Measurements from ENCODE around the gene ARL1. TPM values are rescaled to one million over a fixed set of nuclear protein-coding genes. Genes with fewer than 3 reads are reported as not detected.

Gene ARL1
- polyA plus RNA-seq, 1 donor from 2014 or later, result 30.2 TPM

DNA sequence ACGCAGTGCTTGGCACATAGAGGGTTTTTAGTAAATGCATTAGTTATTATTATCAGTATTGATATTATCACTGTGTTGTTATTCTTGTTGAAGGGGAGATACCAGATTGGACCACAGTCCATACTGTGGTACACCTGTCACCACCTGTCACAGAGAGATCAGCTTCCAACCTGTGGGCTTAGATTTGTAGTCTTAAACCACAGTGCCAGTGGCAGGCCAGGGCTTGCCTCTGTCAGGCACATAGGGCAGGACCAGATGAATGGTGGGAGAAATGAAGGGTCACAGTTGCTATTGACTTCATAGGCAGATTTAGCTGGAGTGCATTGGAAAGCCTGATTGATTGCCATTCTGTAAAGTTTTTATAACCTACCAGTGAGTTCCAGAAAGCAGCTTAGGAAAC lies 35.1 kb downstream of the ARL1 start:
- H3K27ac Mint-ChIP-seq, result peak overlapping the region in 1 of 3 donors; percentile 64
- H3K36me3 Mint-ChIP-seq, result peaks cover 10% of the 10 kb centered on the region
- H3K9me3 Mint-ChIP-seq, result no peaks in the 10 kb centered on the region
- H3K4me3 Mint-ChIP-seq, result no peak overlapping the region
- H3K4me1 Mint-ChIP-seq, result peaks cover 0 to 1% (median 0%) of the 10 kb centered on the region in 3 donors
- H3K27me3 Mint-ChIP-seq, result no peaks in the 10 kb centered on the region

DNA sequence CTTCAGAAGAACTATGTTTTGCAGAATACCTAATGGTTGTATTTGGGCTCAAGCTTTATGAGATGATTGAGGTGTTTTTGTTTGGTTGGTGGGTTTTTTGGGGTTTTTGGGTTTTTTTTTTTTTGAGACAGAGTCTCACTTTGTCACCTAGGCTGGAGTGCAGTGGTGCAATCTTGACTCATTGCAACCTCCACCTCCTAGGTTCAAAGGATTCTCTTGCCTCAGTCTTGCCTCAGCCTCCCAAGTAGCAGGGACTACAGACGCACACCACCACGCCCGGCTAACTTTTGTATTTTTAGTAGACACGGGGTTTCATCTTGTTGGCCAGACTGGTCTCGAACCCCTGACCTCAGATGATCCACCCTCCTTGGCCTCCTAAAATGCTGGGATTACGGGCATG lies 39.6 kb downstream of the ARL1 start:
- H3K4me3 Mint-ChIP-seq, result peak overlapping the region in 1 of 4 donors; percentile 33
- H3K27me3 Mint-ChIP-seq, result no peaks in the 10 kb centered on the region
- H3K9me3 Mint-ChIP-seq, result no peaks in the 10 kb centered on the region
- peaks cover 0 to 1% (median 0%) of the 10 kb centered on the region in 3 donors for H3K4me1 Mint-ChIP-seq
- H3K36me3 Mint-ChIP-seq, result peaks cover 12% of the 10 kb centered on the region
- no peak overlapping the region for H3K27ac Mint-ChIP-seq

DNA sequence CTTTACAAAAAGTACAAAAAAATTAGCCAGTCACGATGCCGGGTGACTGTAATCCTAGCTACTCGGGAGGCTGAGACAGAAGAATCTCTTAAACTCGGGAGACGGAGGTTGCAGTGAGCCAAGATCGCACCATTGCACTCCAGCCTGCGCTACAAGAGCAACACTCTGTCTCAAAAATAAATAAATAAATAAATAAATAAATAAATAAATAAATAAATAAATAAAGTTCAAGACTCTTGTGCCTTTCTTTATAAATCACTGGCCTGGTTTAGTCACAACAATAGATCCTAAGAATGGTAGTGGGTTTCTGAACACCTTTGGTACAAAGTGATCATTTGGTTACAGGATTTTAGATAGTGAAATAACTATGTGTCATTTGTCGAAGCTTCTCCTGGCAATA lies 46.1 kb downstream of the ARL1 start:
- H3K27me3 Mint-ChIP-seq, result no peaks in the 10 kb centered on the region
- no peak overlapping the region for H3K4me3 Mint-ChIP-seq
- no peak overlapping the region for H3K27ac Mint-ChIP-seq
- H3K4me1 Mint-ChIP-seq, result no peaks in the 10 kb centered on the region
- no peaks in the 10 kb centered on the region for H3K9me3 Mint-ChIP-seq
- H3K36me3 Mint-ChIP-seq, result peaks cover 7% of the 10 kb centered on the region

GRCh38 chr12:101356794-101357193 lies 50.8 kb downstream of the ARL1 start:
- H3K27ac Mint-ChIP-seq, result no peak overlapping the region
- H3K4me1 Mint-ChIP-seq, result no peaks in the 10 kb centered on the region
- H3K36me3 Mint-ChIP-seq, result peaks cover 21% of the 10 kb centered on the region
- H3K4me3 Mint-ChIP-seq, result no peak overlapping the region
- no peaks in the 10 kb centered on the region for H3K27me3 Mint-ChIP-seq
- no peaks in the 10 kb centered on the region for H3K9me3 Mint-ChIP-seq

DNA sequence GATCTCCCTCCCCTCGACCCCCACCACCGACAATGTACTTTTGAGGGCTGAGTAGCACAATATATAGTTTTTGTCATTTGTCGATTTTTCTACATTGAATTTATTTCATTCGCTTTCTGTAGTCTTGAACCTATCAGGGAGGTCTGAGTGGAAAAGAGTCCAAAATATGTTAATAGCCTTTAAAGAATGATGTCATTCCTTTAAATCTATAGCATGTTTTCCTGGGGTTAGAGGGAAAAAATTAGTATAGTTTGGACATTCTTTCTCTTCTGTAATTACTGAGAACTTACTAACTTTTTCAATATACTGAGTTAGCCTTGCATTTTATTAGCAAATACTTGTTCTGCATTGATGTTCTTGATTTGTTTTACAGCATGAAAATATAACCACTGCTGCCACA lies 55.9 kb downstream of the ARL1 start:
- H3K27ac Mint-ChIP-seq, result no peak overlapping the region
- peaks cover 31% of the 10 kb centered on the region for H3K36me3 Mint-ChIP-seq
- H3K4me3 Mint-ChIP-seq, result no peak overlapping the region
- H3K27me3 Mint-ChIP-seq, result no peaks in the 10 kb centered on the region
- H3K9me3 Mint-ChIP-seq, result peaks cover 0 to 3% (median 3%) of the 10 kb centered on the region in 3 donors
- no peaks in the 10 kb centered on the region for H3K4me1 Mint-ChIP-seq

GRCh38 chr12:101343893-101344292 lies 63.7 kb downstream of the ARL1 start:
- Mint-ChIP-seq H3K36me3 (peaks cover 25% of the 10 kb centered on the region), H3K27me3 (no peaks in the 10 kb centered on the region)

More at GRCh38 chr12:101343893-101344292, 63.7 kb downstream of the ARL1 start:
- Mint-ChIP-seq H3K4me3 (no peak overlapping the region), H3K27ac (no peak overlapping the region), H3K9me3 (peaks cover 0 to under 1% (median 0%) of the 10 kb centered on the region in 3 donors), H3K4me1 (peaks cover 0 to 8% (median 4%) of the 10 kb centered on the region in 3 donors)

Other genes with a start within 250 kb of the ARL1 start
- not detected for gene SLC5A8, start 197.5 kb downstream of the ARL1 start, polyA plus RNA-seq
- gene UTP20, start 127.7 kb downstream of the ARL1 start, polyA plus RNA-seq, result 4.0 TPM
- gene SPIC, start 67.6 kb upstream of the ARL1 start, polyA plus RNA-seq, result not detected
- not detected for gene MYBPC1, start 187.2 kb upstream of the ARL1 start, polyA plus RNA-seq

All from IgD-negative memory B cell (primary cell).